Measurements from ENCODE around the gene AFF2.

Gene AFF2

GRCh38 chrX:148580016-148580415, 79.6 kb downstream of the AFF2 start:
- Histone ChIP-seq H3K36me3 (ENCODE audit: control insufficient read depth, insufficient read depth, low read length) (no peaks in the 10 kb centered on the region), H3K4me3 (ENCODE audit: low read depth, low read length) (no peak overlapping the region), H3K4me2 (ENCODE audit: low read length) (no peak overlapping the region), H3K27me3 (ENCODE audit: control insufficient read depth, insufficient read depth, low read length) (no peaks in the 10 kb centered on the region), H2AFZ (no peak overlapping the region), H3K4me1 (no peaks in the 10 kb centered on the region), H3K9ac (no peak overlapping the region), H3K9me3 (ENCODE audit: control insufficient read depth, low read length) (no peaks in the 10 kb centered on the region), H3K79me2 (no peaks in the 10 kb centered on the region), H3K27ac (no peak overlapping the region)
- TF ChIP-seq CTCF (IDR thresholded peaks at IDR 0.05): no peak

DNA sequence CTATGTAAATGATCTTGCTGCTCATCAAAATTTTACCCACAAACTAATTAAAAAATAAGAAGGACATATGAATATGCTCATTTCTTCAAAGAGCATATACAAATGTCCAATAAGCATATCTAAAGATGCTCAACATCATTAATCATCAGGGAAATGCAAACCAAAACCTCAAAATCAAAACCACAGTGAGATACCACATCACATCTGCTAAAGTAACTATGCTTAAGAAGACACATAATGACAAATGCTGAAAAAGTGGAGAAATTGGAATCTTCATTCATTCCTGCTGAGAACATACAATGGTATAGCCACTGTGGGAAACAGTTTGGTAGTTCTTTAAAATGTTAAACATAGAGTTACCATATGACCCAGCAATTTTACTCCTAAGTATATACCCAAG, 81.9 kb downstream of the AFF2 start:
- H3K4me2 ChIP-seq (ENCODE audit: low read length): no peak overlapping the region
- no peak for TF ChIP-seq CTCF (IDR thresholded peaks at IDR 0.05)
- no peaks in the 10 kb centered on the region for H3K27me3 ChIP-seq (ENCODE audit: control insufficient read depth, insufficient read depth, low read length)
- no peaks in the 10 kb centered on the region for H3K9me3 ChIP-seq (ENCODE audit: control insufficient read depth, low read length)
- no peaks in the 10 kb centered on the region for H3K79me2 ChIP-seq
- no peaks in the 10 kb centered on the region for H3K4me1 ChIP-seq
- no peak overlapping the region for H3K9ac ChIP-seq
- no peak overlapping the region for H3K27ac ChIP-seq
- H2AFZ ChIP-seq: no peak overlapping the region
- no peaks in the 10 kb centered on the region for H3K36me3 ChIP-seq (ENCODE audit: control insufficient read depth, insufficient read depth, low read length)
- H3K4me3 ChIP-seq (ENCODE audit: low read depth, low read length): no peak overlapping the region

DNA sequence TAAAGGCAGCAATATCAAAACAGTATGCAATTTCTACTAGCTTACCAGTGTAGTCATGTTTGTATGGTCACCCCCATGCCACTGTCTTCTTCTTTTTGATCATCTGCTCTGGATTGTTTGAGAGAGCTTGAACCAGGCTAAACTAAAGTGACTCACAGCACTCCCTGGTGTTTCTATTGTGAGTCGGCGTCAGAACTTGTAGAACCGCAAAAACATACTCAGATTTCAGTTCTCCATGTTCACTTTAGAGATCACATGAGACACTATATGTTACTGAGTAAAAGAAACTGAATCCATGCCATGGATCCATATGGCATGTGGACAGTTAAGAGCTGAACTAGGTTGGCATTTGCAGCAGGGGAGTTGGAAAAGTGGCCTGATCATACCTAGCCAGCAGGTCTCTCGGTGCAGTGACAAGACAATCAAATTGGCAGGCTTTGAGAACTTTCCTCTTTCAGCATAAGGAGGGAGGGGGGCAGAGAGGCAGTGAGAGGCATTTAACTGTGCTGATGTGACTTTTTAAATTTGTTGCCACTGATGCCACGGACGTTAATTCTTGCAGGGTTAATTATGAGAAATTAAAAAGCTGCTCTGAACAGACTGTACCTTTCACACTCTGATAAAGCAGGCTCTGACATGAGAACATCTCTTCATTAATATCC, 88.4 kb downstream of the AFF2 start:
- H3K4me2 ChIP-seq (ENCODE audit: low read length): no peak overlapping the region
- no peaks in the 10 kb centered on the region for H3K9me3 ChIP-seq (ENCODE audit: control insufficient read depth, low read length)
- no peak overlapping the region for H2AFZ ChIP-seq
- no peak overlapping the region for H3K27ac ChIP-seq
- H3K79me2 ChIP-seq: no peaks in the 10 kb centered on the region
- no peak for TF ChIP-seq CTCF (IDR thresholded peaks at IDR 0.05)
- H3K9ac ChIP-seq: no peak overlapping the region
- no peak overlapping the region for H3K4me3 ChIP-seq (ENCODE audit: low read depth, low read length)
- no peaks in the 10 kb centered on the region for H3K4me1 ChIP-seq
- no peaks in the 10 kb centered on the region for H3K27me3 ChIP-seq (ENCODE audit: control insufficient read depth, insufficient read depth, low read length)
- H3K36me3 ChIP-seq (ENCODE audit: control insufficient read depth, insufficient read depth, low read length): no peaks in the 10 kb centered on the region

- H3K4me3 ChIP-seq (ENCODE audit: low read depth, low read length): no peak overlapping the region
- no peaks in the 10 kb centered on the region for H3K4me1 ChIP-seq
- TF ChIP-seq CTCF (IDR thresholded peaks at IDR 0.05): no peak
- H3K4me2 ChIP-seq (ENCODE audit: low read length): no peak overlapping the region
- no peaks in the 10 kb centered on the region for H3K36me3 ChIP-seq (ENCODE audit: control insufficient read depth, insufficient read depth, low read length)
- no peak overlapping the region for H2AFZ ChIP-seq
- H3K79me2 ChIP-seq: no peaks in the 10 kb centered on the region
- H3K9me3 ChIP-seq (ENCODE audit: control insufficient read depth, low read length): no peaks in the 10 kb centered on the region
- no peak overlapping the region for H3K9ac ChIP-seq
- H3K27ac ChIP-seq: no peak overlapping the region
- H3K27me3 ChIP-seq (ENCODE audit: control insufficient read depth, insufficient read depth, low read length): no peaks in the 10 kb centered on the region
Measured at GRCh38 chrX:148592595-148592994, 92.2 kb downstream of the AFF2 start.

DNA sequence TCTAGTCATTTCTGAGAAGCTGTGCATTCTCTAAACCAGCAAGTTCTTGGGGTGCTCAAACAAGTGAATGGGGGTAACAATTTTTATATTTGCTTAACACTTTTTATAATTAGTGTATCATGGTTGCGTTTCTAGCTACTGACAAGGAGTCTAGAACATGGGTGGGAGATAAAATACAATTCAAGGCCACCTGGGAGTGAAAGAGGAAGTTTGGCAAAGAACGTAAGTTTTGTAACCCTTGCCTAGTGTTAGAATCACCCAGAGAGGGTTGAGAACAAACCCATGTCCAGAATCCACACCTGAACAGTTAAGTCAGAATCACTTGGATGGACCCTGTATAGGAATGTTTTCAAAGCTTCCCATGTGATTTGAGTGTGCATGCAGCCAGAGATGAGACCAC, 92.7 kb downstream of the AFF2 start:
- Histone ChIP-seq H3K4me1 (no peaks in the 10 kb centered on the region), H3K27ac (no peak overlapping the region), H3K36me3 (ENCODE audit: control insufficient read depth, insufficient read depth, low read length) (no peaks in the 10 kb centered on the region), H3K4me3 (ENCODE audit: low read depth, low read length) (no peak overlapping the region), H3K9me3 (ENCODE audit: control insufficient read depth, low read length) (no peaks in the 10 kb centered on the region), H3K27me3 (ENCODE audit: control insufficient read depth, insufficient read depth, low read length) (no peaks in the 10 kb centered on the region), H3K79me2 (no peaks in the 10 kb centered on the region), H2AFZ (no peak overlapping the region), H3K9ac (no peak overlapping the region), H3K4me2 (ENCODE audit: low read length) (no peak overlapping the region)
- TF ChIP-seq CTCF (IDR thresholded peaks at IDR 0.05): no peak
